ENCODE measurements around the gene SIRT1.
"Not testable (repeated sequence)": the region's sequence is repeated elsewhere in the genome, so short reads cannot be mapped to it uniquely, and the experiment has no call there.

The SIRT1 gene

DNA sequence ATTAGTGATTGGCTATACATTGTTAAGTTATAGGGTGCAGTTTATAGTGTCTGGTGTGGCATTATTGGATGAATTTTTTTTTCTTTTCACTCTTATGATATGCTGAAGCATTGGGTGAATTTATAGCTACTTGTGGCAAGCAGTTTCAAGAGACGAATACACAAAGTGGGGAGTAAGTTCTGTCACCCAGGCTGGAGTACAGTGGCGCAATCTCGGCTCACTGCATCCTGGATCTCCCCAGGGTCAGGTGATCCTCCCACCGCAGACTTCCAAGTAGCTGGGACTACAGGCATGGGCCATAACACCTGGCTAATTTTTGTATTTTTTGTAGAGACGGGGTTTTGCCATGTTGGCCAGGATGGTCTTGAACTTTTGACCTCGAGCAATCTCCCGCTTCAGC lies 6.3 kb upstream of the SIRT1 start:
- DNase-seq, result no peak

GRCh38 chr10:67883710-67884312 lies 645 bp upstream of the SIRT1 start:
- no peak for DNase-seq

DNA sequence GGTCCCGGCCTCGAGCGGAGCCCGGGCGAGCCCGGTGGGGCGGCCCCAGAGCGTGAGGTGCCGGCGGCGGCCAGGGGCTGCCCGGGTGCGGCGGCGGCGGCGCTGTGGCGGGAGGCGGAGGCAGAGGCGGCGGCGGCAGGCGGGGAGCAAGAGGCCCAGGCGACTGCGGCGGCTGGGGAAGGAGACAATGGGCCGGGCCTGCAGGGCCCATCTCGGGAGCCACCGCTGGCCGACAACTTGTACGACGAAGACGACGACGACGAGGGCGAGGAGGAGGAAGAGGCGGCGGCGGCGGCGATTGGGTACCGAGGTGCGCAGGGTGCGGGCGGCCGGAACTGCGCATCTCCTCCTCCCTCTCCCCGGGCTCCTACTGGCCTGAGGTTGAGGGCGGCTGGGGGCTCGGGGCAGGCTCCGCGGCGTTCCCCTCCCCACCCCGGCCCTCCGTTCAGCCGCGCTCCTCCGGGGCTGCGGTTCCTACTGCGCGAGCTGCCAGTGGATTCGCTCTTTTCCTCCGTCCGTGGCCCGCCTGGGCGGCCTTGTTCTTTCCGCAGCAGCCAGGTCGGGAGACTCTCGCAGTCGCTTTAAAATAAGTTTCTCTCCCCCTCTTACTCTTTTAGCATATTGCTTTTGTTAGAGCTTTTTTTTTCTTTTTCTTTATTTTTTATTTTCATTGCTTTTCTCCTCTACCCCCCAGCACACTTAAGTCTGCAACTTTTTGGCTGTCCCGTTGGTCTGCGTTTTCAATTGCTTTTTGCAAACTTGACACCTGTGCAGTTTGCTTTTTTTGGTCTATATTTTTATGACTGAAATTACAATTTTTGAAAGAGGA lies 600 bp downstream of the SIRT1 start:
- peak; percentile 82 for DNase-seq

DNA sequence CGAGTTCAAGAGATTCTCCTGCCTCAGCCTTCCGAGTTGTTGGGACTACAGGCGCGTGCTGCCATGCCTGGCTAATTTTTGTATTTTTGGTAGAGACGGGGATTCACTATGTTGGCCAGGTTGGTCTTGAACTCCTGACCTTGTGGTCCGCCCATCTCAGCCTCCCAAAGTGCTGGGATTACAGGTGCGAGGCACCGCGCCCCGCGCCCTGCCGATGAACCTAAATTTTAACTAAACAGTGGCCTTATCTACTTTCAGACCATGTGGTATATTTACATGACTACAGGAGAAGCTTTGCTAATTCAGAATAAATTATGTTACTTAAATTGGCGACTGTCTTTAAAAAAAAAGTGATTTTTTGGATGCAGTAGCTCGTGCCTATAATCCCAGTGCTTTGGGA lies 9.2 kb downstream of the SIRT1 start:
- DNase-seq, result no peak

DNA sequence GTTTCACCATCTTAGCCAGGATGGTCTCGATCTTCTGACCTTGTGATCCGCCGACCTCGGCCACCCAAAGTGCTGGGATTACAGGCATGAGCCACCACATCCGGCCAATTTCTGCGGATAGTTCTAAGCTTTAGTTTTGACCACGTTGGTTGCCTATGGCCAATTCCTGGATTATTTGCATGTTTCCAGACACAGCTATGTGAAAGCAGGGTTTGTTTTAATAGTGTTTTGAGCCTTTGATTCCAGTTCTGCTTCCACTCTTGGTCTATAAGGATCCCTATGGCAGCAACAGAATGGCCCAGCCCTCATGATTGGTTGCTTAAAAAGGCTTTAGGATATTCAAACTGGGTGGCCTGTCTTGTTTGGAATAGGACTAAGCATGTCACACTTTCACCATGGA lies 19.1 kb downstream of the SIRT1 start:
- no peak for DNase-seq

GRCh38 chr10:67912331-67912946 lies 28.0 kb downstream of the SIRT1 start:
- DNase-seq, result no peak

DNA sequence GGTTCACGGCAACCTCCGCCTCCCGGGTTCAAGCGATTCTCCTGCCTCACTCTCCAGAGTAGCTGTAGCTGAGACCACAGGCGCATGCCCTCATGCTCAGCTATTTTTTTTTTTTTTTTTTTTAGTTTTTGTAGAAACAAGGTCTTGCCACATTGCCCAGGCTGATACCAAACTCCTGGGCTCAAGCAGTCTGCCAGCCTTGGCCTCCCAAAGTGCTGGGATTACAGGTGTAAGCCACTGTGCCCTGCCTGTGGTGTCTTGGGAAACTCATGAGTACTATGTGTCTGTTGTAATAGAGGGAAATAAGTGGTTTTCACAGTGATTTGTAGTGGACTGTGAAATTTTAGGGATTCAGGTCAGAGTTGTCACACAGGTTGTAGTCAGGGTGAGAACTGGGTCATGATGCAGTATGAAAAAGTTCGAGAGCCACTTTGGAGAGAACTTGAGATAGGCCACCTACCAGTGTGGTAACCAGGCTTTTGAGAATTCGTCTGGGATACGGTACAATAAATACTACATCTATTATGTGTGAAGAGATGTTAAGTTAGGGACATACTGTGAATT lies 30.4 kb downstream of the SIRT1 start:
- DNase-seq, result no peak

- no peak for DNase-seq
These were observed 32.7 kb downstream of the SIRT1 start for GRCh38 chr10:67917169-67917568.

- no peak for DNase-seq
These were observed 33.2 kb downstream of the SIRT1 start for GRCh38 chr10:67917679-67918078.

- no peak for DNase-seq
These were observed 36.6 kb downstream of the SIRT1 start for GRCh38 chr10:67921065-67921464.

GRCh38 chr10:67923551-67923950 lies 39.1 kb downstream of the SIRT1 start:
- DNase-seq, result no peak

DNA sequence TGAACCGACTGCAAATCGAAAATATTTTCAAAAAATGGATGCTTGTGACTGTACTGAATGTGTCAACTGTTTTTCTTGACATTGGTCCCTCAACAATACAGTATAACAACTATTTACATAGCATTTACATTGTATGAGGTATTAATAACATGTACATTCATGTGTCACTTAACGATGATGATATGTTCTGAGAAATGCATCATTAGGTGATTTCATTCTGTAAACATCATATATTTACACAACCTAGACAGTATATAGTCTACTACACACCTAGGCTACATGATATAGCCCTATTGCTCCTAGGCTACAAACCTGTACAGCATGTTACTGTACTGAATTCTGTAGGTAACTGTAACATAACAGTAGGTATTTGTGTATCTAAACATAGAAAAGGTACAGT lies 39.7 kb downstream of the SIRT1 start:
- DNase-seq, result no peak

- no peak for DNase-seq
These were observed 41.1 kb downstream of the SIRT1 start for GRCh38 chr10:67925449-67926005.

GRCh38 chr10:67926951-67927350 lies 42.5 kb downstream of the SIRT1 start:
- DNase-seq, result no peak

GRCh38 chr10:67933199-67933598 lies 48.7 kb downstream of the SIRT1 start:
- DNase-seq, result no peak

GRCh38 chr10:67934336-67934735 lies 49.9 kb downstream of the SIRT1 start:
- no peak for DNase-seq

GRCh38 chr10:67935223-67935622 lies 50.8 kb downstream of the SIRT1 start:
- no peak for DNase-seq

DNA sequence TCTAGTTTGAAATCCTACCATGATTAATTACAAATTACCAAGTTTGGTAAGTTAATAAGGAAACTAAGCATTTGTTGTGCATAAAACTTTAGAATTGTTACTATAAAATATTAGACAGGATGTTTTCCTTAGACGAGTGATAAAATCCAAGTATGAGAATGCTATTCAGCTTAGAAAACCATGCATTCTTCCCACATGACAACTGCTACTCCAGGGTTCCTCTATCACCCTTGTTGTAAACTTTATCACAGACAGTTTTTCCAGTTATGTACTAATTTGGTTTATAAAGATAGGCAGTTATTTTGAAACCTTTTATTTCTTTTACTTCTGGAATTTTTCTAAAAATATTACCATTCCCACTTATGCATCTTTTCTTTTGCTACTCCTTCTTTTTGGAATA lies 52.0 kb downstream of the SIRT1 start:
- DNase-seq, result no peak

GRCh38 chr10:67943917-67944316 lies 59.5 kb downstream of the SIRT1 start:
- DNase-seq, result no peak

- DNase-seq, result no peak
These were observed 71.2 kb downstream of the SIRT1 start for GRCh38 chr10:67955614-67956013.

GRCh38 chr10:67959839-67960476 lies 75.5 kb downstream of the SIRT1 start:
- DNase-seq, result no peak

DNA sequence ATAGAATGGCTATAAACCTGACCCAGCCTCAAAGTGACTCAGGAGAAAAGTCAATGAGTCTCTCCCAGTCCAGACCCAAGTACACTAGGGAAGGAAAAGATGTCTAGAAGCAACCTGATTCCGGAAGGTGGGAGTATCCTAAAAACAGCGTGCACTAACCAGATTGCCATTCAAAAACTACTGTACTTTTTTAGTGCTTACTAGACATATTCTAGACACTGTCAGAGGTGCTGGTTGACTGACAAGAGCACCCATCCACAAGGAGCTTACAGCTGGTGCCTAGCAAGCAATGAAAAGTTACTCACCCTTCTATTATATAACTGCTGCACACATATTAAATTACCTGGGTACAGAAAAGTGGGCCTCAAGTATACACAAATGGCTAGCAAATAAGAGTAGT lies 81.0 kb downstream of the SIRT1 start:
- no peak for DNase-seq

DNA sequence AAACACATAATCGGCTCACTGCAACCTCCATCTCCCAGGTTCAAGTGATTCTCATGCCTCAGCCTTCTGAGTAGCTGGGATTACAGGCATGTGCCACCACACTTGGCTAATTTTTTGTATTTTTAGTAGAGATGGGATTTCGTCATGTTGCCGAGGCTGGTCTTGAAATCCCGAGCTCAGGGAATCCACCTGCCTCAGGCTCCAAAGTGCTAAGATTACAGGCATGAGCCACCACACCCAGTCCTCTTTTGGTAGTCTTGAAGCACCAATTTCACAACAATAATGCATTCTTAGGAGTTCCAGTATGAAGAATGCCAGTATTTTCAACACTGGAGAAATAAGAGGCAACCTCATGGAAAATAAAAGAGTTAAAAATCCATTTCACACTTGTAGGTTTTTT lies 81.6 kb downstream of the SIRT1 start:
- not testable (repeated sequence) for DNase-seq

Data from CD4-positive, alpha-beta T cell treated with Interleukin-21 for 1 hour (primary cell).